CD4-positive, alpha-beta T cell treated with Interleukin-15 for 4 hours (primary cell): ENCODE results near the gene GAS2L1.

ENCODE experiments used
- DNase-seq: peaks from one replicate; pipeline ENCODE4 v3.0.0-alpha.2; 2020; ENCODE audit warnings: low spot score

Gene GAS2L1

GRCh38 chr22:29275819-29276565 is 30.5 kb upstream of the GAS2L1 start:
- DNase-seq, result no peak

DNA sequence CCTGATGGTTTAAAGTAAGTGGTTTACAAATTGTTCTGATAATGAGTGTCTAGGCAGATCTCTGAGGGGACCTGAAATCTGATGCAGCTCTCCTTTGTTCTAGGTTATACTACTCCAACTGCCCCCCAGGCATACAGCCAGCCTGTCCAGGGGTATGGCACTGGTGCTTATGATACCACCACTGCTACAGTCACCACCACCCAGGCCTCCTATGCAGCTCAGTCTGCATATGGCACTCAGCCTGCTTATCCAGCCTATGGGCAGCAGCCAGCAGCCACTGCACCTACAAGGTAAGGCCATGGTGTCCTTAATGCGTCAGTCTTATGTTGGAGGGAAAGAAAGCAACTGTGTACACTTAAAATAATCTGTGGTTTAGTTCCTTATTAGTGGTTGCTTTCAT is 28.5 kb upstream of the GAS2L1 start:
- no peak for DNase-seq

DNA sequence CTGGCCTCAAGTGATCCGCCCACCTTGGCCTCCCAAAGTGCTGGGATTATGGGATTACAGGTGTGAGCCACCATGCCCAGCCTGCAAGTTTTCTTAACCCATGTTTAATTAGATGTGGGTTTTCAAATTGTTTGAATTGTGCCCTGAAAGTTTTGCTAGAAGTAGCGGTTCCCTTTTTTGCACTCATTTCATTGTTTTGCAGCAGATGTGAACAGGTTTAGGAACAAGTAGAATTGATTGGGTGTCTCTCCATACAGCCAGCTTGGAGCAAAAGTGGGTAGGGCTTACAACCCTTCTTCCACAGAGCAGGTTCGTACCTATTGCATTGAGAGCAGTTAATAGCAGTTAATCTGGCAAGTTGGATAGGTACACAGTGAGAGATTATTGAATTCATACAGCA is 22.3 kb upstream of the GAS2L1 start:
- no peak for DNase-seq

GRCh38 chr22:29288837-29289236 is 17.6 kb upstream of the GAS2L1 start:
- DNase-seq, result no peak

- DNase-seq, result no peak
Measured at GRCh38 chr22:29290061-29290460, 16.4 kb upstream of the GAS2L1 start.

DNA sequence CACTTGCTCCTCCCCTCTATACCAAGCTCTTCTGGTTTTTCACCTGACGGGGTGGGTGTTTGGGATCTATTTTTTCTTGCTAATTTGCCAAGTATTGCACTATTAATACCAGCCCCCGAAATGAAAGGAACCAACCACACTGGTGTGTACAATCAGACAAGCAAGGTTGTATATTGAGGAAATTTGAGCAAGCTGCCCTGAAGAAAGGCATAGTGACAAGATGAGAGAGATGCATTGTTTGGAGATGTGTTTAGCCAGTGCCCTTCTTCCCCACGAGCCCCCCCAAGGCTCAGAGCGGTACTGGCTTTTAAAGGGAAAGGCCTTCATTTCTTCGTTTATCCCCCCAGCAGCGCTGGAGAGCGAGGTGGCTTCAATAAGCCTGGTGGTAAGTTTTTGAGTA is 15.2 kb upstream of the GAS2L1 start:
- DNase-seq, result no peak

- no peak for DNase-seq
Measured at GRCh38 chr22:29292379-29292778, 14.1 kb upstream of the GAS2L1 start.

- DNase-seq, result no peak
Measured at GRCh38 chr22:29298641-29299040, 7.8 kb upstream of the GAS2L1 start.

- DNase-seq, result no peak
Measured at GRCh38 chr22:29299136-29299900, 7.1 kb upstream of the GAS2L1 start.

GRCh38 chr22:29300467-29300806 is 6.0 kb upstream of the GAS2L1 start:
- no peak for DNase-seq

DNA sequence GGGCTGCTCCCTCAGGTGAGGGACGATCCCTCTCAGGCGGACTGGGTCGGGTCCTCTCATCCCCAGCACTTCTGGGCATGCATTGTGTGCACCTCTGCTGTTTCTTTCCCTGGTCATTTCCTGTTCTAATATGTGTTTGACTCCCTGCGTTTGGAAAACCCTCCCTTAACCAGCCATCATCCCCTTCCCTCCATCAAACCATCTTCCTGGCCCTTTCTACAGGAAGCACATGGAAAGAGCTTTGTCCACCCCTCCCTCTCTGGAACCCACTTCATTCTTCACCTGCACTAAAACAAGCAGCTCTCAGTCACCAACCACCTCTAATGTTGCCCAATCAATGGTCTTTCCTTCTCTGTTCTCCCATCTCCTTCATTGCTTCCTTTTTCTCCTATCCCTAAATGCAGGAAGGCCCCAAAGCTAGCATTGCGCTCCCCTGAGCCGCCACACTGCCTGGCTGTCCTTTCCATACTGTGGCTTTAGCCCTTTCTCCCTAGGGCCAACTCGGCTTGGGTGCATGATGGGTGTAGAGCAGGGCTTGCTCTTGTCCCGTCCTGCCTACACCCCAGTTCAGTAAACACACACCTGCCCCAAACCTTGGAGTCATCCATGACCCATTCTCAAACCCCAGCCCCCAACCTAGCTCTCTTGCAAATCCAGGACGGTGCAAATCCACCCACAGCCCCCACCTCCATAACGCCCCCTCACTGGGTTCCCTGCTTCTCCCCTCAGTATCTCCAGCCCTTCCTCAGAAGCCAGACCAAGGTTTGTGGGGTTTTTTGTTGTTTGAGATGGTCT is 5.4 kb upstream of the GAS2L1 start:
- DNase-seq, result no peak

DNA sequence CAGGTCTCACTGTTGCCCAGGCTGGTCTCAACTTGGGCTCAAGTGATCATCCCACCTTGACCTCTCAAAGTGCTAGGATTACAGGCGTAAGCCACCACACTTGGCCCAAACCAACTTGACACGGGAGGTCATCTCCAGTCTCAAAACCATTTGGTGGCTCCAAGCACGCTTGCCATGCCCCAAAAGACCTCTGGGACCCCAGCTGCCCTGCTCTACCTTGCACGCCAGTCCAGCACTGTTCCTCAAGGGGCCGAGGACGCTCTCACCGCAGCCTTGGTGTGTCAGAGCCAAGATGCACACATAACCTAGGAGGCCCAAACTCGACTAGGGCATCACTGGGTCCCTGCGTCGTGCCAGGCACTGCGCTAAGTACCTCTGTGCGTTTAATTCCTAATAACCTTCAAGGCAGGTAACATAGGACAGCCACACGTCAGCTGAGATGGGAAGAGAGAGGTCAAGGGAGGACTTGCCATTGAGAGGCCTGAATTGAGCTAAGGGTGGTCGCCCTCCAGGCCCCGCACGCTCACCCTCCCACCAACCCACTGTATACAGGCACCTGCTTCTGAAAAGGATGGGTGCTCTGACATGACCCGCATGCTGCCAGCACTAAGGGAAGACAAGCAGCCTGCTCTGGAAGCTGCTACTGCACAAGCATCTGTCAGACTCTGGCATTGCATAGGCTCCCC is 4.6 kb upstream of the GAS2L1 start:
- DNase-seq, result no peak

- no peak for DNase-seq
Measured at GRCh38 chr22:29302402-29302680, 4.1 kb upstream of the GAS2L1 start.

DNA sequence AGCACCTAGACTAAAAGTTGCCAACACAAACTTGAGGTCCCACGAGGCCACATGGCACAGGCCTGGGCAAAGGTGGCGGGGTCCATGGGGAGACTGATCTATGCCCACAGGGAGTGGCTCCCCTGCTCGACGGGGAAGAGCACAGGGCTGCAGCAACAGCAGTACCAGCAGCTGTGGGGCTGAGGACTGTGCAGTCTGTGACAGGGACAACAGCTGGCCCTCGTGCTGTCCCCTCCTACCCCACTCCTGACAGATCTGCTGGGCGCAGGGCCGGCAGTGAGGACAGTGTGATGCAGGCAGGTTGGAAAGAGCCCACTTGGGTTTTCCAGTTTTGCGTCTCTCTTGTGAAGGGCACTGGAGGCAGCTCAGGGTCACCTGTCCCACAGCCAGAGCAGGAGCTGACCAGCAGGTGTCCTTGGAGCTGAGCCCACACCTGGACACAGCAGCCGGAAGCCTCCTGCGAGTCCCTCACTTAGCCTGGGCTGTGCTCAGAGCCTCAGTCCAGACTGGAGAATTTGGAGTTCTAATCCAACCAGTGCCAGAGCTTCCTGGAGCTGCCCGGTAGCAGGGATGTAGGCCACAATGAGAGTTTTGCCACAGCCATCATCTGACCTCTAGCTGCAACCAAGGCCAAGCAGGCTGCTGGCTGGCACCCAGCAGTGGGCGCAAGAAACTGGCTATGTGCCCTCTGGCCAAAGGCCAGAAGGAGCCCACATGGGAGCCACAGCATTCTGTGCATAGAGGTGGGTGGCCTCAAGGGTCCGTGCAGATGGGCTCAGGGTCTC is 3.6 kb upstream of the GAS2L1 start:
- DNase-seq, result no peak

GRCh38 chr22:29305836-29306174 is 645 bp upstream of the GAS2L1 start:
- no peak for DNase-seq

- DNase-seq, result no peak
Measured at GRCh38 chr22:29306835-29307595, 565 bp downstream of the GAS2L1 start.

DNA sequence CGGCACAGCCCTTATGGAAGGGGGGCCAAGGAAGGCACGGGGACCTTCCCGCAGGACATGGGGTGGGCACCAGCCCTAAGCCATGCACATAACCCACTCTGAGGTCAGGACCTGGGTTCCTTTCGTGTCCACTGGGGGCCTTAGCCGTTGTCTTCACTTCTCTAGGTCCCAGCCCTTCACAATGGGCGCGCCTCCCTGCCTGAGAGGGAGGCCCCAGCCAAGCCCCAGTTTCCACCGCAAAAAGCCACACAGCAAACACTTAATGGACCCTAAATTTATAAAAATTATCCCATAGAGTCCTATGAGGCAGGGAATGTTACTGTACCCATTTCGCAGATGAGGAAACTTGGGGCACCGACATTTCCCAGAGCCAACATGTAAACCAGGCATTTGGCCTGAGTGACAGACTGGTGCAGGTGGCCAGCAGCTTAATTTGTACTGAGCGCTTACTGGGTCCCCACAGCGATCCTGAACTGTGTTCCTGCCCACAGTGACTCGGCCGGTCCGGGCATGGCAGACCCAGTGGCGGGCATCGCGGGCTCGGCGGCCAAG is 1.2 kb downstream of the GAS2L1 start:
- DNase-seq, result no peak

- no peak for DNase-seq
Measured at GRCh38 chr22:29308148-29308790, 1.8 kb downstream of the GAS2L1 start.

DNA sequence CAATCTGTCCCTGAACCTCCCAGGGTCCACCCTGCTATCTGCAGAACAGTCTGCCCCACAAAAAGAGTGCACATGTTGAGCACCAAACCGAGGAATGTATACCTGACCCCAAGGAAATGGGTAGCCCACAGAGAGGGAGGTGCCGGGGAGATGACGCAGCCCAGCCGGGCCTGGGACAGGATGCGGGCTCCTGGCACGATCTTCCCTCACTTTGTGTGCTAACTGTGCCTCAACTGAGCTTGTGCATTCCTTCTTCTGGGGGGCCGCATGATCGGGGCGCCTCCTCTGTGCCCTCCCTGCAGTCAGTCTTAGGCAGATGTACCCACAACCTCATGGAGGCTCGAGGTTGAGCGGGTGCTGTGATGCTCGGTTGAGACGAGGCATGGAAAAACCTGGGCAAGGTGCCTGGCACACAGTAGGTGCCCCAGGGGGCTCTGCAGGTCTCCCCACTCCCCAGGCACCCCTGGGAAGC is 2.4 kb downstream of the GAS2L1 start:
- DNase-seq, result peak; percentile 22
